ENCODE data around the gene PCDHGB2. TPM values are rescaled to one million over a fixed set of nuclear protein-coding genes. Genes with fewer than 3 reads are reported as not detected.

PCDHGB2 gene
- 0.05 to 0.16 TPM (median 0.11 TPM) in 5 replicates for total RNA-seq (2022; extraction: Qiagen RNA extraction)

DNA sequence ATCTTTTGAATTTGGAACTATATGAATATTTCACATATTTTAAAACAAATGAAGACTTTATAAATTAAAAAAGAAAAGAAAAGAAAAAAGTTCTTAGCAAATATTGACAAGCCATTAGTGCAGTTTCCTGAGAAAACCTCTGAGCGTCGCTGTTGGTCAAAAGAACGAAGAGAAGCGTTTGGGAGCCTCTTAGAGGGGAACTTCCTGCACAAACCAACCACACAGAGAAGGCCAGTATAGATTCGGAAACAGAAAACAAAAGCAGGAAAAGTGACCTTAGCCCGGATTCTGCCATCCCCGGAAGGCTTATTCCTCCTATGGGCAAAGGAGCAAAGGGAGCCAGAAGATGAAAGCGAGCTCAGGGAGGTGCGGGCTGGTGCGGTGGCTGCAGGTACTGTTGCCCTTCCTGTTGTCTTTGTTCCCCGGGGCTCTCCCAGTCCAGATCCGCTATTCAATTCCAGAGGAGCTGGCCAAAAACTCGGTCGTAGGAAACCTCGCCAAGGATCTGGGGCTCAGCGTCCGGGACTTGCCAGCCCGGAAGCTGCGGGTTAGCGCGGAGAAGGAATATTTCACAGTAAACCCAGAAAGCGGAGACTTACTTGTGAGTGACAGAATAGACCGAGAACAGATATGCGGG is at the start of gene PCDHGB2:
Gene PCDHGB2 (plus strand): TSS at position 205 of the 637 bp plus-strand sequence. CDS start 142 bp downstream, at position 347.

DNA sequence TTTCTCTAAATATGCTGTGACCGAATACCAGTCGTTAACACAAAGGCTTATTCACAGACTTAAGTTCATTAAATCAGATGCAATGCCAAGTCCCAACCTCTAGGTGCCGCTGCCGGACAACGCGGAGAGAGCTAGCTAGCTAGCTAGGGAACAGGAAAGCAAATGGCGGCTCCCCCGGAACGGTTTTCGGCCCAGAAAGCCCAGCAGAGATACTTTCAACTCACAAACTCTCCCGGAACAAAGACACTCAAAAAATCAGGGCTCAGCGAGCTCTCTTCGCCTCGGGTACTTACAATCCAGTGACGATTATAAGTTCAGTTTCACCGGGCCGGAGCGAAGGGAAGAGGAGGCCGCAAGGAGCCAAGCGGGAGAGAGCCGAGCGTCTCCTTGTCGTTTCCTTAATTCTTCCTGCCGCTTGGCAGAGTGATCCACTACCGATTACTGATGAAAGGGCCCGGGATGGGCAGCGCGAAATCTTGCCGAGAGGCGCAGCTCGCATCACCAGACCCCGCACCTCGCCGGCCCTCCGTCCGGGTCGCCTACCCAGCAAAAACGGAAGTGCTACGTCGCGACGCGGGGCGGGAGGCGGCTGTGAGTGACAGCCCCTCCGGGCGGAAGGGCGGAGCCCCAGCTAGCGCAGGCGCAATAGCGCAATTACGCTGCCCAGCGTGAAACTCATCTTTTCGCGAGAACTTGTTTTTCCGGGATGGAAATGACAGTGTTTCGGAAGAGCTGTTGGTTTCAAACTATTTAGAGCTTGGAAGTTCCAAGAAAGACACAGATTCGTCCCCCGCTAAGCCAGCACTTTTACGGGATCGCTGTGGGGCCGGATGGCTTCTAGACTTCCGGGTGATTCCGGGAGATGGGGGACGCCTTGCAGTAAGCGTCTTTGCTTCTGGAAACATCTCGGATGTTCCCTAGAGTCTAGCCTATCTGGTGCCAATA is 39.3 kb upstream of the PCDHGB2 start, which contains the start of gene TAF7:
Gene TAF7 (minus strand): TSS at position 560 of the 945 bp plus-strand sequence. CDS start 740 bp downstream, outside the sequence.

DNA sequence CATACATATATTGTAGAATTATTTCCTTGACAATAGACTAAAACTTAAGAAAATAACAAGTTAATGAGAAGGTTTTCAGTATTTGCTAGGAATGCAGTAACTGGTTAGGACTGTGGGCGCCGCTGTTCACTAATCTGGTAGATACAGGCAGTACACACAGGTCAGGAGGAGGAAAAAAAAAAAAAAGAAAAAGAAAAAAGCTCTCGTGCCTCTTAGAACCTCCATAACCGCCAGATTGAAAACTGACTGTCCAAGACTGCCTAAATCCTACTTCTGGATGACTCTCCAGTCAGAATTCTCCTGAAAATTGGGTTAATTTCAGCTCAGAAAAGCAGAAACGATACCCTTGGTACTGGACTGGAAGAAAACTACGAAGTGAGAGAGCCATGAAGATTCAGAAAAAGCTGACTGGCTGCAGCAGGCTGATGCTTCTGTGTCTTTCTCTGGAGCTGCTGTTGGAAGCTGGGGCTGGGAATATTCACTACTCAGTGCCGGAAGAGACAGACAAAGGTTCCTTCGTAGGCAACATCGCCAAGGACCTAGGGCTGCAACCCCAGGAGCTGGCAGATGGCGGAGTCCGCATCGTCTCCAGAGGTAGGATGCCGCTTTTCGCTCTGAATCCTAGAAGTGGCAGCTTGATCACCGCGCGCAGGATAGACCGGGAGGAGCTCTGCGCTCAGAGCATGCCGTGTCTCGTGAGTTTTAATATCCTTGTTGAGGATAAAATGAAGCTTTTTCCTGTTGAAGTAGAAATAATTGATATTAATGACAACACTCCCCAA is 29.3 kb upstream of the PCDHGB2 start, which contains the start of gene PCDHGA1:
Gene PCDHGA1 (plus strand): TSS at position 216 of the 782 bp plus-strand sequence.

DNA sequence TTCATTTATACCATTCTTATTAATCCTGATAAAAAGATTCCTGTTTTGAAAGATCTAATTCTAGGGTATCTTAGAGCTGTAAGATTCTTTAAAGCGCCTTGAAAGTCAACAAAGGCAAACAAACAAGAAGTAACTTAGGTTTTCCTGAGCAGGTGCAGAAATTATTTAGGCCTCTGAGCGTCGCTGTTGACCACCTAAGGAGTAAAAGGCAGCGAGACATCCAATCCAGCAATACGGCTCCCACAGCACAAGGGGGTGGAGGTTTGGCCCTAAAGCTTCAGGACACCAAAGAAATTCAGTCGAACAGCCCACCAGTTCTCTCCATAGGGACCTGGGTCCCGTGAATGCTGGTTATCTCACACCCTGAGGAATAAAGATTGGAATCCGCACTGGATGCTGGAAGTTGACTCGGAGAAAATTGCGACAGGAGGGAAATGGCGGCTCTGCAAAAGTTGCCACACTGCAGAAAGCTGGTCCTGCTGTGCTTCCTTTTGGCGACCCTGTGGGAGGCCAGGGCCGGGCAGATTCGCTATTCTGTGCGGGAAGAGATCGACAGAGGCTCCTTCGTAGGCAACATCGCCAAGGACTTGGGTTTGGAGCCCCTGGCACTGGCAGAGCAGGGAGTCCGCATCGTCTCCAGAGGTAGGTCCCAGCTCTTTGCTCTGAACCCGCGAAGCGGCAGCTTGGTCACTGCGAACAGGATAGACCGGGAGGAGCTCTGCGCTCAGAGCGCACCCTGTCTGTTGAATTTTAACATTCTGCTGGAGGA is 21.1 kb upstream of the PCDHGB2 start, which contains the start of gene PCDHGA2:
Gene PCDHGA2 (plus strand): TSS at position 223 of the 769 bp plus-strand sequence.

GRCh38 chr5:141343242-141343952 is 16.4 kb upstream of the PCDHGB2 start, which contains the start of gene PCDHGA3:
TSS of gene PCDHGA3 (plus strand) at chr5:141343829. CDS start at chr5:141344034, 205 bp downstream.

DNA sequence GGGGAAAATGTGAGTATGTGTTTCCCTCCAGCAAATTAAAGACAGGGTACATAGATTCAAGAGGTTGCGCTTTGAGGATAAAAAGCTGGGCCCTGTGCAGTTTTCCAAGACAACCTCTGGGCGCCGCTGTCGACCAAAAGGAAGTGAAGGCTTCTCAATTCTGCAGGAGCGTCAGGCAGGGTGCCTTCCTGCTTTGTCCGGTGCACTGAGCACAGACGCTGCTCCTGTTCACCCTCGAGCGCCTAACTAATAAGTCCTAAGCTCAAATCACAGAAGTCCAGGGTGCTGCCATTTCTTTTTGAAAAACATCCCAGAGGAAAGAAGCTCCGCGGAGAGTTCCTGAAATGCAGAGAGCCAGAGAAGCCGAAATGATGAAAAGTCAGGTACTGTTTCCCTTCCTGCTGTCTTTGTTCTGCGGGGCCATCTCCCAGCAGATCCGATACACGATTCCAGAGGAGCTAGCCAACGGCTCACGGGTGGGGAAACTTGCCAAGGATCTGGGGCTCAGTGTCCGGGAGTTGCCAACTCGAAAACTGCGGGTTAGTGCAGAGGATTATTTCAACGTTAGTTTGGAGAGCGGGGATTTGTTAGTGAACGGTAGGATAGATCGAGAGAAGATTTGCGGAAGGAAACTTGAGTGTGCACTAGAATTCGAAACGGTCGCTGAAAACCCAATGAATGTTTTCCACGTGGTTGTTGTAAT is 9.7 kb upstream of the PCDHGB2 start, which contains the start of gene PCDHGB1:
Gene PCDHGB1 (plus strand): TSS at position 183 of the 703 bp plus-strand sequence. CDS start 162 bp downstream, at position 345.

GRCh38 chr5:141354900-141355469 is 4.8 kb upstream of the PCDHGB2 start, which contains the start of gene PCDHGA4:
TSS of gene PCDHGA4 (plus strand) at chr5:141355021. CDS start at chr5:141355108, 87 bp downstream.

DNA sequence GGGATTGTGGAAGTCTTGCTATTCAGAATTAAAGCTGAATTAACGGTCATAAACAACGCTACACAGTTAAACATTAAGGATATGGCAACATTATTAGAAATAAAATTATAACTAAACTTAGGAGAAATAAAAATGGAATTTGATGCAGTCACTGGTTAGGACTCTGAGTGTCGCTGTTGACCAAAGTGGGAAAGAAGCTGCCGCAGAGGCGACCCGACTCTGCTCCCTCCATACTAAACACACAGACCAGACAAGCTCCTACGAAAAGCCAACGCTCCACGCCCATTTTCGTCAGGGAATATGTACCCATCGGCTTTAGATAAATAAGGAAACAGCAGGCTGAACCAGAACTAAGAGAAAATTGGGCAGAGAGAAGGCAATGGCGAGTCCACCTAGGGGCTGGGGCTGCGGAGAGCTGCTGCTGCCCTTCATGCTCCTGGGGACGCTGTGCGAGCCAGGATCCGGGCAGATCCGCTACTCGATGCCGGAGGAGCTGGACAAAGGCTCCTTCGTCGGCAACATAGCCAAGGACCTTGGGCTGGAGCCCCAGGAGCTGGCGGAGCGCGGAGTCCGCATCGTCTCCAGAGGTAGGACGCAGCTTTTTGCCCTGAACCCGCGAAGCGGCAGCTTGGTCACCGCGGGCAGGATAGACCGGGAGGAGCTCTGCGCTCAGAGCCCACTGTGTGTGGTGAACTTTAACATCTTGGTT is 4.3 kb downstream of the PCDHGB2 start, which contains the start of gene PCDHGA5:
Gene PCDHGA5 (plus strand): TSS at position 211 of the 709 bp plus-strand sequence. CDS start 169 bp downstream, at position 380.

DNA sequence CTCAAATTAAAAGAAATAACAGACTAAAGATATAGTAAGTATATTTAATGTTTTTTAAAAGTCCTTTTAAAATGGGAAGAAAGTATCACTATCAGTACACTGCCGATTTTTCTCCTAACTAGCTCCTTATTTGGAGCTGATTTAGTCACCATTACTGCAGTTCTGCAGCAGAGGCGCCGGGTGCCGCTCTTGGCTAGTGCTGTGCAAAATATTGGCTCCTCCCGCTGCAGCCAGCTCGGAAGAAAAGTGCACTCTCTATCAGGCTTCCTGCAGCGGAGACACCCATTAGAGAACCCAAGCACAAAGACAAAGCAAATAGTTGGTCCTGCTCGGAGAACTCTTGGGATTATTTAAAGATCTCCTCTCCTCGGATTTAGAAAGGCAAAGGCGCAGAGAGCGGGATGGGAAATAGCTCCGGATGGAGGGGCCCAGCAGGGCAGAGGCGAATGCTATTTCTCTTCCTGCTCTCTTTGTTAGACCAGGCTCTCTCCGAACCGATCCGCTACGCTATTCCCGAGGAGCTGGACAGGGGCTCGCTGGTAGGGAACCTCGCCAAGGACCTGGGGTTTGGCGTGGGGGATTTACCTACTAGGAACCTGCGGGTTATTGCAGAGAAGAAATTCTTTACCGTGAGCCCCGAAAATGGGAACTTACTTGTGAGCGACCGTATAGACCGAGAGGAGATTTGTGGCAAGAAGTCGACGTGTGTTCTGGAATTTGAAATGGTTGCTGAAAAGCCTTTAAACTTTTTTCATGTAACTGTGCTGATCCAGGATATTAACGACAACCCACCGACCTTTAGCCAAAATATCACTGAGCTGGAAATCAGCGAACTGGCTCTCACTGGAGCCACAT is 10.4 kb downstream of the PCDHGB2 start, which contains the start of gene PCDHGB3:
Gene PCDHGB3 (plus strand): TSS at position 249 of the 855 bp plus-strand sequence. CDS start 153 bp downstream, at position 402.

GRCh38 chr5:141373673-141374317 is 14.0 kb downstream of the PCDHGB2 start, which contains the start of gene PCDHGA6:
TSS of gene PCDHGA6 (plus strand) at chr5:141373891. CDS start at chr5:141374084, 193 bp downstream.

DNA sequence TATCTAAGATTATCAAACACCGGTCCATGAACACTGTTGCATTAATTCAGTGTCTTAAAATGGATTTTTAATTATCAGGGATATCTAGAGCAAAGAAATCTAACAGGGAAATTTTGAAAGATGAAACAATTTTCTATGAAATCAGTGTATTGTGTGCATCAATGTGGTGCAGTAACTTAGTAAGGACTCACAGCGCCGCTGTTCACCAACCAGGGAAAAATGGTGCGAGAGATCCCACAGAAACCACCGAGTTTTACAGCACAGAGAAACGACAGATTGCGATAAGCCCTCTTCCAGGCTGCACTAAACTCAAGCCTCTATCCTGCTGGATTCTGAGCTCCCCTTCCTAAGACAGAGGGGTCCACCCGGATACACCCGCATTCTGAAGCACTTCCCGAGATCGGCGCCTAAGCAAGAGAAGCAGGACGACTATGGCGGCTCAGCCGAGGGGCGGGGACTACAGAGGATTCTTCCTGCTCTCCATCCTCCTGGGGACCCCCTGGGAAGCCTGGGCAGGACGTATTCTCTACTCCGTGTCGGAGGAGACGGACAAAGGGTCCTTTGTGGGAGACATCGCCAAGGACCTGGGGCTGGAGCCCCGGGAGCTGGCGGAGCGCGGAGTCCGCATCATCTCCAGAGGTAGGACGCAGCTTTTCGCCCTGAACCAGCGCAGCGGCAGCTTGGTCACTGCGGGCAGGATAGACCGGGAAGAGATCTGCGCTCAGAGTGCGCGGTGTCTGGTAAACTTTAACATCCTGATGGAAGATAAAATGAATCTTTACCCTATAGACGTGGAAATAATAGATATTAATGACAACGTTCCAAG is 22.9 kb downstream of the PCDHGB2 start, which contains the start of gene PCDHGA7:
Gene PCDHGA7 (plus strand): TSS at position 274 of the 826 bp plus-strand sequence. CDS start 158 bp downstream, at position 432.

DNA sequence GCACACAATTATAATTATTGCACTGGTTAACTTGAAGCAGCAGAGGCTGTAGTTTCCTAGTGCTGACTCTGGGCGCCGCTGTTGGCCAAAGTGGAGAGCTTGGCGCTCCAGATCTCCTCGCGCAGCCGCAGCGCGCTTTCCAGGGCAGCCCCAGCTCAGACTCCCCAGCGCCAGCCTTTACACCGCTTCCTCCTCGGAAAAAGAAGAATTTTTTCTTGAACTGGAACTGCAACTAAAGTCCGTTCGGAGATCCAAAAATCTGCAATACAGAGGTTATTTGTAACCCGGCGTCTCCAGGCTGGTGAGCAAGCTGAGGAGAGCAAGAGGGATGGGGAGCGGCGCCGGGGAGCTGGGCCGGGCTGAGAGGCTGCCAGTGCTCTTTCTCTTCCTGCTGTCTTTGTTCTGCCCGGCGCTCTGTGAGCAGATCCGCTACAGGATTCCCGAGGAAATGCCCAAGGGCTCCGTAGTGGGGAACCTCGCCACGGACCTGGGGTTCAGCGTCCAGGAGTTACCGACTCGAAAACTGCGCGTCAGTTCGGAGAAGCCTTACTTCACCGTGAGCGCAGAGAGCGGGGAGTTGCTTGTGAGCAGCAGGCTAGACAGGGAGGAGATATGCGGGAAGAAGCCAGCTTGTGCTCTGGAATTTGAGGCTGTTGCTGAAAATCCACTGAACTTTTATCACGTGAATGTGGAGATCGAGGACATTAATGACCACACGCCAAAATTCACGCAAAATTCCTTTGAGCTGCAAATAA is 27.9 kb downstream of the PCDHGB2 start, which contains the start of gene PCDHGB4:
Gene PCDHGB4 (plus strand): TSS at position 142 of the 755 bp plus-strand sequence. CDS start 187 bp downstream, at position 329.

DNA sequence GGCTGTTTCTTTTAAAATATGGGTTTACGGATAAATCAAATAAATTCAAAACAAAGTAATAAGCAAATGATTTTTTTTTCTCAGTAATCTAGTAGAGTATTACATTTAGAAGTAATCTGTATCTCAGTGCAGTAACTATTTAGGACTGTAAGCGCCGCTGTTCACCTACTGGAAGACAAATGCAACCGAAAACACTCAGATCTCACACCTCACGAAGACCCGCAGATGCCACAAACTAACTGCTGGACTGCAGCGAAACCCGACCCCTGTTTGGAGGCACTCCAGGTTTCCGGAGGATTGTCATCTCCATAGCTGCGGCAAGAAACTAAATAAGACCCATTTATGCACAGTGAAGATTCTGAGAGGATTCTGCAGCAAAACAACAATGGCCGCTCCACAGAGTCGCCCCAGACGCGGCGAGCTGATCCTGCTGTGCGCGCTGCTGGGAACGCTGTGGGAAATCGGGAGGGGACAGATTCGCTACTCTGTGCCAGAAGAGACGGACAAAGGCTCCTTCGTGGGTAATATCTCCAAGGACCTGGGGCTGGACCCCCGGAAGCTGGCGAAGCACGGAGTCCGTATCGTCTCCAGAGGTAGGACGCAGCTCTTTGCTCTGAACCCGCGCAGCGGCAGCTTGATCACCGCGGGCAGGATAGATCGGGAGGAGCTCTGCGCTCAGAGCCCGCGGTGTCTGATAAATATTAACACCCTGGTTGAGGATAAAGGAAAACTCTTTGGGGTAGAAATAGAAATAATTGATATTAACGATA is 32.8 kb downstream of the PCDHGB2 start, which contains the start of gene PCDHGA8:
Gene PCDHGA8 (plus strand): TSS at position 205 of the 770 bp plus-strand sequence. CDS start 181 bp downstream, at position 386.

Measured in A549 treated with dexamethasone at 1 μM for 4 hours (cell line).